Neural progenitor cell (in vitro differentiated cells): ENCODE data around the gene OR13C5. TPM values are rescaled to one million over a fixed set of nuclear protein-coding genes. Genes with fewer than 3 reads are reported as not detected.
A peak's percentile ranks its signal among the peaks of the same experiment; 100 is the strongest.

Source experiments
- DNase-seq: peaks from one replicate; pipeline ENCODE4 v3.0.0-alpha.2; 2016; ENCODE audit warnings: low spot score
- H2AFZ ChIP-seq: fragments of 200-600 bp; sonication (generic); replicated peaks from 2 replicates; pipeline ENCODE4 v1.6.1; 2016; ENCODE audit warnings: antibody characterized with exemption
- H3F3A ChIP-seq: fragments of 200-600 bp; sonication (generic); 2 replicates; pipeline ENCODE4 v1.6.1; 2016; ENCODE audit warnings: antibody characterized with exemption, low read depth
- H3K27ac ChIP-seq: fragments of 200-600 bp; sonication (generic); 2 replicates; pipeline ENCODE4 v1.5.1; 2016; ENCODE audit warnings: mild to moderate bottlenecking
- H3K27me3 ChIP-seq: fragments of 200-600 bp; sonication (generic); 2 replicates; pipeline ENCODE4 v1.6.1; 2016; ENCODE audit warnings: mild to moderate bottlenecking, moderate library complexity
- H3K36me3 ChIP-seq: fragments of 200-600 bp; sonication (generic); 2 replicates; pipeline ENCODE4 v1.5.1; 2016
- H3K4me1 ChIP-seq: fragments of 200-600 bp; sonication (generic); 2 replicates; pipeline ENCODE4 v1.6.1; 2016; ENCODE audit warnings: mixed run types
- H3K4me2 ChIP-seq: fragments of 200-600 bp; sonication (generic); 2 replicates; pipeline ENCODE4 v1.6.1; 2016
- H3K4me3 ChIP-seq: fragments of 200-600 bp; sonication (generic); 2 replicates; pipeline ENCODE4 v1.5.1; 2016
- H3K79me2 ChIP-seq: fragments of 200-600 bp; sonication (generic); 2 replicates; pipeline ENCODE4 v1.6.1; 2016; ENCODE audit warnings: low read depth
- H3K9ac ChIP-seq: fragments of 200-600 bp; sonication (generic); 2 replicates; pipeline ENCODE4 v1.6.1; 2016
- H3K9me3 ChIP-seq: fragments of 200-600 bp; sonication (generic); 2 replicates; pipeline ENCODE4 v1.5.1; 2016; ENCODE audit warnings: low read depth
- H4K20me1 ChIP-seq: fragments of 200-600 bp; sonication (generic); 2 replicates; pipeline ENCODE4 v1.6.1; 2016; ENCODE audit warnings: low read depth
- H3K27ac Mint-ChIP-seq: 3 replicates; pipeline ENCODE4 v1.8.0; 2021; ENCODE audit warnings: mixed read lengths
- H3K27me3 Mint-ChIP-seq: 2 replicates; pipeline ENCODE4 v1.8.0; 2022; ENCODE audit warnings: low read depth, mild to moderate bottlenecking, inconsistent platforms, moderate library complexity, mixed read lengths; ENCODE audit not compliant: insufficient read depth
- H3K36me3 Mint-ChIP-seq: 3 replicates; pipeline ENCODE4 v1.8.0; 2021; ENCODE audit warnings: mixed read lengths
- H3K4me1 Mint-ChIP-seq: 3 replicates; pipeline ENCODE4 v1.8.0; 2021; ENCODE audit warnings: mixed read lengths
- H3K4me3 Mint-ChIP-seq: 3 replicates; pipeline ENCODE4 v1.8.0; 2021; ENCODE audit warnings: mild to moderate bottlenecking, moderate library complexity, mixed read lengths
- H3K9me3 Mint-ChIP-seq: 3 replicates; pipeline ENCODE4 v1.8.0; 2020; ENCODE audit warnings: mixed read lengths
- EZH2 ChIP-seq: fragments of 200-600 bp; sonication (generic); IDR thresholded peaks from 2 replicates; pipeline ENCODE4 v1.6.1; 2017; ENCODE audit warnings: antibody characterized with exemption, mild to moderate bottlenecking, moderate library complexity
- EZH2phosphoT487 ChIP-seq: fragments of 200-600 bp; sonication (generic); IDR thresholded peaks from 2 replicates; pipeline ENCODE4 v1.6.1; 2017; ENCODE audit warnings: antibody characterized with exemption
- total RNA-seq: library from RNA; depleted of rRNA; stranded (reverse); fragments of >200 nt; gene quantifications from 2 replicates; pipeline ENCODE4 v1.2.3, GENCODE V29; 2015; ENCODE audit warnings: low replicate concordance
- TF ChIP-seq, protein P1 (sequence below): fragments of 200-600 bp; sonication (generic); IDR thresholded peaks from 2 replicates; pipeline ENCODE4 v1.5.1; 2017; ENCODE audit warnings: antibody characterized with exemption, mild to moderate bottlenecking

Gene OR13C5
- total RNA-seq, 1 donor from 2014 or later = not detected

DNA sequence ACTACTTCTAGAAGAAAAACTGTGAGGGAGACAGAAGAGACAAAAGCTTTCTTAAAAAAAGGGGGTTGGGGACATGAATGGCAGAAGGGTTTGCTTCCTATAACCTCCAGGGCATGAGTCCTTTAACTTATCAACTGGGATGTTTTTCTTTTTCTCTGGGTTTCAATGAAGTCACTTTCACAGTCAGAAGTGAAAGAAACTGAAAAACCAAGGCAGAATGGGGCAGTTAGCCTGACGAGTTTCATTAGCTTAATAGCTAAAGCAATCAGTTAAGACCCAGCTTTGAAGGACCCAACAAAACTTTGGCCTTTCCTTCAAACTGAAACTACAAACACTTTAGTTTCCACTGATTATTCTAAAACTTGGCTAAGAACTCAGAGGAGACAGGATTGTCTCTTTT is 34.9 kb downstream of the OR13C5 start:
- H4K20me1 ChIP-seq = no peaks in the 10 kb centered on the region
- H3K27ac Mint-ChIP-seq = no peak overlapping the region
- H3K4me3 ChIP-seq = no peak overlapping the region
- H2AFZ ChIP-seq = peak overlapping the region; percentile 37
- no peaks in the 10 kb centered on the region for H3K79me2 ChIP-seq
- H3K36me3 ChIP-seq = no peaks in the 10 kb centered on the region
- no peaks in the 10 kb centered on the region for H3F3A ChIP-seq
- no peaks in the 10 kb centered on the region for H3K36me3 Mint-ChIP-seq
- no peak overlapping the region for H3K27ac ChIP-seq
- no peaks in the 10 kb centered on the region for H3K9me3 ChIP-seq
- peaks cover 2% of the 10 kb centered on the region for H3K27me3 Mint-ChIP-seq
- no peak overlapping the region for H3K4me3 Mint-ChIP-seq
- no peak for DNase-seq
- H3K9me3 Mint-ChIP-seq = peaks cover 1% of the 10 kb centered on the region
- no peak overlapping the region for H3K9ac ChIP-seq
- no peak overlapping the region for H3K4me2 ChIP-seq
- H3K27me3 ChIP-seq = no peaks in the 10 kb centered on the region
- H3K4me1 Mint-ChIP-seq = no peaks in the 10 kb centered on the region
- TF ChIP-seq, protein P1, sequence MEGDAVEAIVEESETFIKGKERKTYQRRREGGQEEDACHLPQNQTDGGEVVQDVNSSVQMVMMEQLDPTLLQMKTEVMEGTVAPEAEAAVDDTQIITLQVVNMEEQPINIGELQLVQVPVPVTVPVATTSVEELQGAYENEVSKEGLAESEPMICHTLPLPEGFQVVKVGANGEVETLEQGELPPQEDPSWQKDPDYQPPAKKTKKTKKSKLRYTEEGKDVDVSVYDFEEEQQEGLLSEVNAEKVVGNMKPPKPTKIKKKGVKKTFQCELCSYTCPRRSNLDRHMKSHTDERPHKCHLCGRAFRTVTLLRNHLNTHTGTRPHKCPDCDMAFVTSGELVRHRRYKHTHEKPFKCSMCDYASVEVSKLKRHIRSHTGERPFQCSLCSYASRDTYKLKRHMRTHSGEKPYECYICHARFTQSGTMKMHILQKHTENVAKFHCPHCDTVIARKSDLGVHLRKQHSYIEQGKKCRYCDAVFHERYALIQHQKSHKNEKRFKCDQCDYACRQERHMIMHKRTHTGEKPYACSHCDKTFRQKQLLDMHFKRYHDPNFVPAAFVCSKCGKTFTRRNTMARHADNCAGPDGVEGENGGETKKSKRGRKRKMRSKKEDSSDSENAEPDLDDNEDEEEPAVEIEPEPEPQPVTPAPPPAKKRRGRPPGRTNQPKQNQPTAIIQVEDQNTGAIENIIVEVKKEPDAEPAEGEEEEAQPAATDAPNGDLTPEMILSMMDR = no peak
- TF ChIP-seq EZH2 = no peak
- TF ChIP-seq EZH2phosphoT487 = no peak
- no peaks in the 10 kb centered on the region for H3K4me1 ChIP-seq

DNA sequence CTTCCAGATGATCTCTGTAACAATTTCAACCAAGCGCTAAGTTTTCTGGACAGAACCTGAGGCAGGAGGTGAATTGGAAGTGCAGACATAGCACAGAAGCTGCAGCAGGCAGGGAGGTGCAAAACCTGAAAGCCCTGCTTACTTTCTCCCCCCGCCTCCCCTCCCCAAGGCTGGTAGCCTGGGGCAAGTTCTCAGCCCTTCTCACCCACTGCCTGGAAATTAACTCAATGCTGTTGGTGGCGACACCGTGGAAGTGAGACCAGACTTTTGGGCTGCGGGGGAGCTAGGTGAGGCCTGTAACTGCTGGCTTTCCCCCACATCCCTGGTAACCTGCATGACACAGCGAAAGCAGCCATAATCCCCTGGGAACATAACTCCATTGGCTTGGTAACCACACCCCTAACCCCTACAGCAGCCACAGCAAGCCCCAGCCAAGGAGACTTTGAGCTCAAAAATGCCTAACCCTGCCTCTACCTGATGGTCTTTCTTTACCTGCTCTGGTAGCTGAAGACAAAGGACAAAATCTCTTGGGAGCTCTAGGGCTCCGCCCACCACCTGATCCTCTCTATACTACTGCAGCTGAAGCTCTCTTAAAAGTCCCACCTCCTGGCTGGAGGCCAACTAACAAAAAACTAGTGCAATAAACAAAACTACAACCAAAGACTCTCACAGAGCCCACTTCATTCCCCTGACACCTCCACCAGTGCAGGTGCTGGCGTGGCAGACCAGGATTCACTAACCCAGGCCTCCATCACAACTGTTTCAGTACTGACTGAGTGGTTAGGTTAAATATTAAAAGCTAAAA is 42.2 kb downstream of the OR13C5 start:
- H3K9me3 Mint-ChIP-seq = peaks cover 15% of the 10 kb centered on the region
- no peaks in the 10 kb centered on the region for H4K20me1 ChIP-seq
- H3K4me3 ChIP-seq = no peak overlapping the region
- H3K27me3 ChIP-seq = no peaks in the 10 kb centered on the region
- H3K27ac Mint-ChIP-seq = no peak overlapping the region
- no peaks in the 10 kb centered on the region for H3K4me1 ChIP-seq
- H3K4me2 ChIP-seq = no peak overlapping the region
- H3K4me3 Mint-ChIP-seq = no peak overlapping the region
- H3K36me3 ChIP-seq = no peaks in the 10 kb centered on the region
- no peak for DNase-seq
- H3K27ac ChIP-seq = no peak overlapping the region
- H3K9me3 ChIP-seq = no peaks in the 10 kb centered on the region
- peaks cover 2% of the 10 kb centered on the region for H3K27me3 Mint-ChIP-seq
- no peak overlapping the region for H2AFZ ChIP-seq
- H3K36me3 Mint-ChIP-seq = no peaks in the 10 kb centered on the region
- no peaks in the 10 kb centered on the region for H3K4me1 Mint-ChIP-seq
- no peak overlapping the region for H3K9ac ChIP-seq
- H3K79me2 ChIP-seq = no peaks in the 10 kb centered on the region
- TF ChIP-seq, protein P1 = no peak
- TF ChIP-seq EZH2phosphoT487 = no peak
- TF ChIP-seq EZH2 = no peak
- H3F3A ChIP-seq = no peaks in the 10 kb centered on the region

DNA sequence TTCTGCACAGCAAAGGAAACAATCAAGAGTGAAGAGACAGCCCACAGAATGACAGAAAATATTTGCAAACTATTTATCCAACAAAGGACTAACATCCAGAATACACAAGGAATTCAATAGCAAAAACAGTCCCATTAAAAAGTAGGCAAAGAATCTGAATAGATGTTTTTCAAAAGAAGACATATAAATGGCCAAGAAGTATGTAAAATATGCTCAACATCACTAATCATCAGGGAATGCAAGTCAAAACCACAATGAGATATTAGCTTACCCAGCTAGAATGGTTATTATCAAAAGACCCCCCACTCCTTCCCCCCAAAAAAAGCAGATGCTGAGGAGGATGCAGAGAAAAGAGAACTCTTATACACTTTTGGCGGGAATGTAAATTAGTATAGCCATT is 43.7 kb downstream of the OR13C5 start:
- no peak overlapping the region for H2AFZ ChIP-seq
- Mint-ChIP-seq H3K27me3 (peaks cover 2% of the 10 kb centered on the region), H3K9me3 (peaks cover 15% of the 10 kb centered on the region), H3K4me1 (no peaks in the 10 kb centered on the region), H3K27ac (no peak overlapping the region), H3K36me3 (no peaks in the 10 kb centered on the region), H3K4me3 (no peak overlapping the region)
- H3K27ac ChIP-seq = no peak overlapping the region
- no peak overlapping the region for H3K4me3 ChIP-seq
- no peaks in the 10 kb centered on the region for H3K4me1 ChIP-seq
- TF ChIP-seq EZH2 = no peak
- no peak for TF ChIP-seq EZH2phosphoT487
- TF ChIP-seq, protein P1 = no peak
- no peaks in the 10 kb centered on the region for H3K9me3 ChIP-seq
- no peaks in the 10 kb centered on the region for H3F3A ChIP-seq
- no peak for DNase-seq
- H3K79me2 ChIP-seq = no peaks in the 10 kb centered on the region
- H3K4me2 ChIP-seq = no peak overlapping the region
- H3K27me3 ChIP-seq = no peaks in the 10 kb centered on the region
- H3K36me3 ChIP-seq = no peaks in the 10 kb centered on the region
- H3K9ac ChIP-seq = no peak overlapping the region
- H4K20me1 ChIP-seq = no peaks in the 10 kb centered on the region
